ENCODE data around the gene NR0B1. TPM values are rescaled to one million over a fixed set of nuclear protein-coding genes. Genes with fewer than 3 reads are reported as not detected.

The NR0B1 gene
- total and polyA plus RNA-seq, 2 experiments from 2014 or later = not detected

GRCh38 chrX:30327762-30328161, 18.6 kb upstream of the NR0B1 start:
- Histone ChIP-seq H3K27me3 (replicated peaks; ENCODE audit: insufficient read depth) (no peaks in the 10 kb centered on the region), H3K27ac (no peak overlapping the region), H3K9me2 (ENCODE audit: insufficient read depth) (no peaks in the 10 kb centered on the region), H3K9me3 (ENCODE audit: low read depth) (no peaks in the 10 kb centered on the region), H3K4me3 (no peak overlapping the region), H3K9ac (no peak overlapping the region), H3K4me1 (ENCODE audit: insufficient read depth) (no peaks in the 10 kb centered on the region), H3K79me2 (ENCODE audit: insufficient read depth) (no peaks in the 10 kb centered on the region), H3K4me2 (ENCODE audit: unreplicated experiment) (no peak overlapping the region), H2AFZ (no peak overlapping the region), H4K20me1 (ENCODE audit: insufficient read depth) (no peaks in the 10 kb centered on the region), H3K36me3 (ENCODE audit: low read depth) (no peaks in the 10 kb centered on the region), H3F3A (ENCODE audit: insufficient read depth) (no peaks in the 10 kb centered on the region)
- WGBS, 2 experiments (ENCODE audit: low coverage in 1 of 2, low lambda C conversion rate in 2 of 2, missing lambda C conversion rate in 2 of 2) = 48 to 52% methylated on average over 4 of the region's 4 CpGs
- DNase-seq = no peak
- in situ Hi-C loops (cut with MboI) = no loop called here
- TF ChIP-seq EZH2phosphoT487 (IDR thresholded peaks at IDR 0.05; ENCODE audit: insufficient read depth, low read depth) (no peak), EZH2 (IDR thresholded peaks at IDR 0.05; ENCODE audit: insufficient read depth, poor library complexity, severe bottlenecking) (no peak)

DNA sequence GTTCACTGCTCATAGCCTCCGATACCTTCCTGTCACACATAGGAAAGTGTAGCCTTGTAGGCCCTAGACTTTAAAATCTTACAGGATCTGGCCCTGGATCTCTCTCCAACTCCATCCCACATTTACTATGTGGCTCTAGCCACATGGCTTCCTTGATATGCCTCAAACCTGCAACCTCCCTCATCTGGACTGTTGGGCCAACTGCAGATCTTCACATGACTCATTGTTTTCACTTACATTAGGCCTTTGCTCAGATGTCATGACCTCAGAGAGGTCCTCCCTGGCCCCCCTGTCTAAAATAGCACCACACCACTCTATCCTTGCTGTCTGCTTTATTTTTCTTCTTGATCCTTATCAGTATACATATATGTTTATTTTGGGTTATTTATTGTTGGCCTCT, 8.1 kb upstream of the NR0B1 start:
- no peak for DNase-seq
- Histone ChIP-seq H3K9me2 (ENCODE audit: insufficient read depth) (no peaks in the 10 kb centered on the region), H3K9me3 (ENCODE audit: low read depth) (no peaks in the 10 kb centered on the region), H3K36me3 (ENCODE audit: low read depth) (no peaks in the 10 kb centered on the region), H3K4me2 (ENCODE audit: unreplicated experiment) (no peak overlapping the region), H3F3A (ENCODE audit: insufficient read depth) (no peaks in the 10 kb centered on the region), H4K20me1 (ENCODE audit: insufficient read depth) (no peaks in the 10 kb centered on the region), H3K27me3 (replicated peaks; ENCODE audit: insufficient read depth) (no peaks in the 10 kb centered on the region), H3K27ac (no peak overlapping the region), H3K4me3 (no peak overlapping the region), H3K79me2 (ENCODE audit: insufficient read depth) (no peaks in the 10 kb centered on the region), H2AFZ (no peak overlapping the region), H3K9ac (no peak overlapping the region), H3K4me1 (ENCODE audit: insufficient read depth) (no peaks in the 10 kb centered on the region)
- TF ChIP-seq EZH2 (IDR thresholded peaks at IDR 0.05; ENCODE audit: insufficient read depth, poor library complexity, severe bottlenecking) = no peak
- no peak for TF ChIP-seq EZH2phosphoT487 (IDR thresholded peaks at IDR 0.05; ENCODE audit: insufficient read depth, low read depth)
- WGBS, 2 experiments (ENCODE audit: low coverage in 1 of 2, low lambda C conversion rate in 2 of 2, missing lambda C conversion rate in 2 of 2) = 57 to 69% methylated on average over 1 of the region's 1 CpG
- in situ Hi-C loops (cut with MboI) = no loop called here

GRCh38 chrX:30313322-30313721, 4.1 kb upstream of the NR0B1 start:
- Histone ChIP-seq H3K27ac (no peak overlapping the region), H3F3A (ENCODE audit: insufficient read depth) (no peaks in the 10 kb centered on the region), H3K9ac (no peak overlapping the region), H3K79me2 (ENCODE audit: insufficient read depth) (no peaks in the 10 kb centered on the region), H3K9me3 (ENCODE audit: low read depth) (no peaks in the 10 kb centered on the region), H3K27me3 (replicated peaks; ENCODE audit: insufficient read depth) (no peaks in the 10 kb centered on the region), H3K36me3 (ENCODE audit: low read depth) (no peaks in the 10 kb centered on the region), H3K4me2 (ENCODE audit: unreplicated experiment) (no peak overlapping the region), H3K4me3 (no peak overlapping the region), H3K9me2 (ENCODE audit: insufficient read depth) (no peaks in the 10 kb centered on the region), H4K20me1 (ENCODE audit: insufficient read depth) (no peaks in the 10 kb centered on the region), H2AFZ (no peak overlapping the region), H3K4me1 (ENCODE audit: insufficient read depth) (no peaks in the 10 kb centered on the region)
- in situ Hi-C loops (cut with MboI) = no loop called here
- whole genome bisulfite sequencing, 2 experiments (ENCODE audit: low coverage in 1 of 2, low lambda C conversion rate in 2 of 2, missing lambda C conversion rate in 2 of 2) = 64 to 72% methylated on average over 3 of the region's 3 CpGs
- TF ChIP-seq EZH2phosphoT487 (IDR thresholded peaks at IDR 0.05; ENCODE audit: insufficient read depth, low read depth) (no peak), EZH2 (IDR thresholded peaks at IDR 0.05; ENCODE audit: insufficient read depth, poor library complexity, severe bottlenecking) (no peak)
- DNase-seq = no peak

GRCh38 chrX:30312858-30313257, 3.7 kb upstream of the NR0B1 start:
- H3K36me3 ChIP-seq (ENCODE audit: low read depth) = no peaks in the 10 kb centered on the region
- H3K4me3 ChIP-seq = no peak overlapping the region
- H3K4me2 ChIP-seq (ENCODE audit: unreplicated experiment) = no peak overlapping the region
- H3K9me2 ChIP-seq (ENCODE audit: insufficient read depth) = no peaks in the 10 kb centered on the region
- 86 to 96% methylated on average over 5 of the region's 5 CpGs for WGBS, 2 experiments (ENCODE audit: low coverage in 1 of 2, low lambda C conversion rate in 2 of 2, missing lambda C conversion rate in 2 of 2)
- TF ChIP-seq EZH2 (IDR thresholded peaks at IDR 0.05; ENCODE audit: insufficient read depth, poor library complexity, severe bottlenecking) (no peak), EZH2phosphoT487 (IDR thresholded peaks at IDR 0.05; ENCODE audit: insufficient read depth, low read depth) (no peak)
- H3F3A ChIP-seq (ENCODE audit: insufficient read depth) = no peaks in the 10 kb centered on the region
- no peak for DNase-seq
- H3K9me3 ChIP-seq (ENCODE audit: low read depth) = no peaks in the 10 kb centered on the region
- no peak overlapping the region for H3K9ac ChIP-seq
- no peaks in the 10 kb centered on the region for H3K79me2 ChIP-seq (ENCODE audit: insufficient read depth)
- no peaks in the 10 kb centered on the region for H3K27me3 ChIP-seq (replicated peaks; ENCODE audit: insufficient read depth)
- H3K4me1 ChIP-seq (ENCODE audit: insufficient read depth) = no peaks in the 10 kb centered on the region
- H2AFZ ChIP-seq = no peak overlapping the region
- H3K27ac ChIP-seq = no peak overlapping the region
- in situ Hi-C loops (cut with MboI) = no loop called here
- no peaks in the 10 kb centered on the region for H4K20me1 ChIP-seq (ENCODE audit: insufficient read depth)
